Activated CD8-positive, alpha-beta T cell treated with anti-CD3 and anti-CD28 coated beads, Interleukin-2, amount 10 ng/mL, durations not matched to agents 7 days and 5 days (primary cell): ENCODE data around the gene PIGH. TPM values are rescaled to one million over a fixed set of nuclear protein-coding genes. Genes with fewer than 3 reads are reported as not detected.
A peak's percentile ranks its signal among the peaks of the same experiment; 100 is the strongest.

Experiments
- ATAC-seq: fragments of 150-1000 bp; cut with Tn5 transposase; one replicate; pipeline ENCODE4 v1.10.0; 2021; ENCODE audit warnings: moderate library complexity
- CTCF ChIA-PET: fragments of 350-600 bp; sonication (Branson Sonifier 250); formaldehyde crosslinking; loops from one replicate; lab custom pipeline; 2021; ENCODE audit warnings: antibody characterized with exemption; lab: Charles Lee
- POLR2A ChIA-PET: fragments of 350-600 bp; sonication (Branson Sonifier 250); formaldehyde crosslinking; loops from one replicate; lab custom pipeline; 2021; ENCODE audit warnings: antibody characterized with exemption; lab: Charles Lee
- DNase-seq: peaks from one replicate; pipeline ENCODE4 v3.0.0-alpha.2; 2020
- H3K27ac Mint-ChIP-seq: one replicate; pipeline ENCODE4 v1.8.0; 2021; ENCODE audit warnings: mild to moderate bottlenecking, mixed read lengths
- H3K27me3 Mint-ChIP-seq: one replicate; pipeline ENCODE4 v1.8.0; 2021; ENCODE audit warnings: low read depth, mixed read lengths
- H3K36me3 Mint-ChIP-seq: one replicate; pipeline ENCODE4 v1.8.0; 2021; ENCODE audit warnings: low read depth, mixed read lengths
- H3K4me1 Mint-ChIP-seq: one replicate; pipeline ENCODE4 v1.8.0; 2021; ENCODE audit warnings: low read depth, mixed read lengths
- H3K4me3 Mint-ChIP-seq: one replicate; pipeline ENCODE4 v1.8.0; 2021; ENCODE audit warnings: mild to moderate bottlenecking, mixed read lengths
- H3K9me3 Mint-ChIP-seq: one replicate; pipeline ENCODE4 v1.8.0; 2022; ENCODE audit warnings: mixed read lengths; ENCODE audit not compliant: insufficient read depth
- total RNA-seq, 2 experiments: library from RNA; stranded (reverse); gene quantifications; one replicate each; pipeline ENCODE4 v1.2.3, GENCODE V29; 2021

The PIGH gene
- total RNA-seq, result 10 to 100 TPM; 14.8 to 17.5 TPM

- Mint-ChIP-seq H3K27me3 (no peaks in the 10 kb centered on the region), H3K36me3 (peaks cover 3% of the 10 kb centered on the region), H3K9me3 (no peaks in the 10 kb centered on the region), H3K4me1 (peaks cover 28% of the 10 kb centered on the region), H3K27ac (peak within 1 kb of the TSS; percentile 95), H3K4me3 (peak within 1 kb of the TSS; percentile 82)
- CTCF ChIA-PET, result interaction anchor here (0.6 to 4.2 kb wide), 32 partner anchors 10 to 240 kb away, joined by 3 to 29 read pairs (median 4); partner anchors contain the start of genes ARG2, ATP6V1D, RDH11 and RDH12
- POLR2A ChIA-PET, result interaction anchor here (1.0 to 1.5 kb wide), 8 partner anchors 11 to 1806 kb away, joined by 3 to 9 read pairs (median 4); partner anchors contain the start of genes ARG2 and RDH11
- peak; percentile 95 for DNase-seq
- peak; percentile 99 for ATAC-seq
Observed at GRCh38 chr14:67599698-67600561, at the start of gene PIGH. PIGH (minus strand) TSS chr14:67600268; CDS start chr14:67600203, 65 bp downstream.

- Mint-ChIP-seq H3K4me3 (no peak overlapping the region), H3K36me3 (peaks cover 31% of the 10 kb centered on the region), H3K9me3 (no peaks in the 10 kb centered on the region), H3K4me1 (peaks cover 8% of the 10 kb centered on the region), H3K27me3 (no peaks in the 10 kb centered on the region), H3K27ac (no peak overlapping the region)
- ChIA-PET POLR2A (no interaction called here), CTCF (no interaction called here)
- ATAC-seq (no peak), DNase-seq (no peak)
Observed at GRCh38 chr14:67646131-67646530, 46.1 kb upstream of the PIGH start.

GRCh38 chr14:67645414-67645813 lies 45.3 kb upstream of the PIGH start:
- no peak overlapping the region for H3K4me3 Mint-ChIP-seq
- H3K4me1 Mint-ChIP-seq, result peaks cover 8% of the 10 kb centered on the region
- no peaks in the 10 kb centered on the region for H3K27me3 Mint-ChIP-seq
- peaks cover 24% of the 10 kb centered on the region for H3K36me3 Mint-ChIP-seq
- H3K27ac Mint-ChIP-seq, result no peak overlapping the region
- no peaks in the 10 kb centered on the region for H3K9me3 Mint-ChIP-seq
- POLR2A ChIA-PET, result no interaction called here
- ATAC-seq, result no peak
- CTCF ChIA-PET, result no interaction called here
- DNase-seq, result no peak

- Mint-ChIP-seq H3K4me1 (peaks cover 8% of the 10 kb centered on the region), H3K27me3 (no peaks in the 10 kb centered on the region), H3K36me3 (peaks cover 18% of the 10 kb centered on the region), H3K9me3 (no peaks in the 10 kb centered on the region), H3K27ac (no peak overlapping the region), H3K4me3 (no peak overlapping the region)
- CTCF ChIA-PET, result interaction anchor here (1.3 to 4.5 kb wide), 5 partner anchors 21 to 59 kb away, joined by 3 to 18 read pairs (median 5); no protein-coding TSS in a partner anchor
- ATAC-seq (no peak), DNase-seq (no peak)
- POLR2A ChIA-PET, result interaction anchor here (0.9 kb wide), 1 partner anchor 50 kb away, joined by 4 read pairs; no protein-coding TSS in a partner anchor
Observed at GRCh38 chr14:67644428-67644827, 44.4 kb upstream of the PIGH start.

DNA sequence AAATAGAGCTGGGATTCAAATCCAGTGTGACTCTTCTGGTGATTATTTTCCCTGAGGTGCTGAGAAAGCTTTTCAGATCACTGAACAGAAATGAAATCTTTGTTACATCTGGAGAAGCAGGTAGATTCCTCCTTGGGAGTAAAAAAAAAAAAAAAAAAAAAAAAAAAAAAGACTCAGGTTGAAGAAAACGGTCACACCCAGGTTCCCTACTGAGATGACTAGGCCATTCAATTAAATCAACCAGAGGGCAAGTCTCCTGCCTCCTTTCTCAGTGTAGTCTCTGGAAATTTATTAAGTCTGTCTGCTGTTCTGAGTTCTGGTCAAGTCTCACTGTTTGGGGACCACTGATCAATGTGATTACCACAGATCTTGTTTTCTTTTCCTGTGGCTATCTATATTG lies 43.6 kb upstream of the PIGH start:
- Mint-ChIP-seq H3K4me3 (no peak overlapping the region), H3K4me1 (peaks cover 8% of the 10 kb centered on the region), H3K27me3 (no peaks in the 10 kb centered on the region), H3K36me3 (peaks cover 18% of the 10 kb centered on the region), H3K9me3 (no peaks in the 10 kb centered on the region), H3K27ac (no peak overlapping the region)
- ChIA-PET CTCF (interaction anchor here (1.3 to 4.5 kb wide), 5 partner anchors 22 to 60 kb away, joined by 3 to 18 read pairs (median 5); no protein-coding TSS in a partner anchor), POLR2A (no interaction called here)
- DNase-seq (no peak), ATAC-seq (no peak)

- Mint-ChIP-seq H3K36me3 (peaks cover 18% of the 10 kb centered on the region), H3K4me1 (peaks cover 8% of the 10 kb centered on the region), H3K27ac (no peak overlapping the region), H3K9me3 (no peaks in the 10 kb centered on the region), H3K4me3 (no peak overlapping the region), H3K27me3 (no peaks in the 10 kb centered on the region)
- no peak for DNase-seq
- ATAC-seq, result peak; percentile 64
- ChIA-PET CTCF (interaction anchor here (0.7 to 4.5 kb wide), 5 partner anchors 10 to 62 kb away, joined by 3 to 18 read pairs (median 5); partner anchors contain the start of gene PIGH), POLR2A (no interaction called here)
Observed at GRCh38 chr14:67641902-67642749, 42.1 kb upstream of the PIGH start.

DNA sequence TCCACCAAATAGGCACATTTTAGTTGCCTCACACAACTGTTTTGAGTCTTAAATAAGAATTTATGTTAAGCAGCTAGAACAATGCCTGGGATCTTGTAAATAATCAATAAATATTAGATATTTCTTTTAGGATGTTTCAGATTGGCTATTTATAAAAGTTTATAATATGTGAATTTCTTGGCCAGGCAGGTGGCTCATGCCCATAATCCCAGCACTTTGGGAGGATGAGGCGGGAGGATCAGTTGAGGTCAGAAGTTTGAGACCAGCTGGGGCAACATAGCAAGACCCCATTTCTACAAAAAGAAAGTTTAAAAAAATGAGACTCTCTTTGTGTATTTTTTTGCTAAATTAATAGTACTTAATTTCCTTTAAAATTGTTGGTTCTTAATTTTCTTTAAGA lies 41.4 kb upstream of the PIGH start:
- ATAC-seq, result no peak
- Mint-ChIP-seq H3K36me3 (peaks cover 14% of the 10 kb centered on the region), H3K4me3 (no peak overlapping the region), H3K4me1 (peaks cover 8% of the 10 kb centered on the region), H3K27ac (no peak overlapping the region), H3K27me3 (no peaks in the 10 kb centered on the region), H3K9me3 (no peaks in the 10 kb centered on the region)
- CTCF ChIA-PET, result interaction anchor here (1.0 to 4.5 kb wide), 4 partner anchors 11 to 62 kb away, joined by 3 to 18 read pairs (median 10); no protein-coding TSS in a partner anchor
- no peak for DNase-seq
- POLR2A ChIA-PET, result no interaction called here

- H3K27me3 Mint-ChIP-seq, result no peaks in the 10 kb centered on the region
- ATAC-seq, result no peak
Observed at GRCh38 chr14:67638642-67639041, 38.6 kb upstream of the PIGH start.

GRCh38 chr14:67636361-67636919 lies 36.4 kb upstream of the PIGH start:
- no peaks in the 10 kb centered on the region for H3K9me3 Mint-ChIP-seq
- ChIA-PET CTCF (interaction anchor here (2.0 kb wide), 1 partner anchor 17 kb away, joined by 4 read pairs; no protein-coding TSS in a partner anchor), POLR2A (no interaction called here)
- no peaks in the 10 kb centered on the region for H3K4me1 Mint-ChIP-seq
- no peak for ATAC-seq
- no peaks in the 10 kb centered on the region for H3K36me3 Mint-ChIP-seq
- H3K27me3 Mint-ChIP-seq, result no peaks in the 10 kb centered on the region
- no peak overlapping the region for H3K4me3 Mint-ChIP-seq
- no peak for DNase-seq
- no peak overlapping the region for H3K27ac Mint-ChIP-seq

More at GRCh38 chr14:67638642-67639041, 38.6 kb upstream of the PIGH start:
- DNase-seq, result no peak
- POLR2A ChIA-PET, result no interaction called here
- H3K9me3 Mint-ChIP-seq, result no peaks in the 10 kb centered on the region
- peaks cover 8% of the 10 kb centered on the region for H3K4me1 Mint-ChIP-seq
- no peak overlapping the region for H3K4me3 Mint-ChIP-seq
- CTCF ChIA-PET, result interaction anchor here (0.7 kb wide), 1 partner anchor 39 kb away, joined by 3 read pairs; the partner anchor contains the start of gene PIGH
- H3K27ac Mint-ChIP-seq, result no peak overlapping the region
- peaks cover 6% of the 10 kb centered on the region for H3K36me3 Mint-ChIP-seq

- ATAC-seq (no peak), DNase-seq (no peak)
- Mint-ChIP-seq H3K4me3 (no peak overlapping the region), H3K36me3 (no peaks in the 10 kb centered on the region), H3K9me3 (no peaks in the 10 kb centered on the region), H3K4me1 (no peaks in the 10 kb centered on the region), H3K27me3 (no peaks in the 10 kb centered on the region), H3K27ac (no peak overlapping the region)
- ChIA-PET POLR2A (no interaction called here), CTCF (interaction anchor here (0.7 kb wide), 2 partner anchors 33 to 62 kb away, joined by 3 to 4 read pairs; no protein-coding TSS in a partner anchor)
Observed at GRCh38 chr14:67633451-67634147, 33.5 kb upstream of the PIGH start.
